K562 (cell line): ENCODE results near the gene ZNF362. TPM values are rescaled to one million over a fixed set of nuclear protein-coding genes. Genes with fewer than 3 reads are reported as not detected.
A peak's percentile ranks its signal among the peaks of the same experiment; 100 is the strongest.

Experiments
- ATAC-seq: fragments of 200-7000 bp; cut with Tn5 transposase; 3 replicates; pipeline ENCODE4 v1.9.1; 2020; ENCODE audit warnings: moderate library complexity
- BruUV-seq: library from RNA; stranded (reverse); fragments of 400-500 nt; replicated peaks from 2 replicates; lab custom pipeline; 2021; lab: Mats Ljungman, UMichigan
- CTCF ChIA-PET: fragments of 300-600 bp; formaldehyde crosslinking; extraction: SDS; loops from one replicate; lab custom pipeline; 2021; ENCODE audit warnings: low intra/inter-chr PET ratio; lab: Yijun Ruan, JAX
- POLR2A ChIA-PET: fragments of 300-600, 350-650 bp; sonication (Branson Sonifier 250); formaldehyde crosslinking; extraction: SDS; loops from one replicate; lab custom pipeline; 2021; ENCODE audit warnings: antibody characterized with exemption, inconsistent platforms; lab: Yijun Ruan, JAX
- DNase-seq, 4 experiments: peaks; one replicate each; pipeline versions ENCODE4 v3.0.0 to v3.0.0-alpha.2; 2011 to 2018; ENCODE audit warnings: low spot score in 3 of 4, mixed read lengths in 3 of 4; ENCODE audit errors: extremely low read depth in 1 of 4
- FAIRE-seq: peaks from 2 replicates; lab custom pipeline; 2011; peaks lifted over from hg19 to GRCh38; lab: Jason Lieb, UNC
- H2AFZ ChIP-seq: 2 replicates; pipeline ENCODE4 v1.6.0; 2011; ENCODE audit warnings: low read depth, low read length, control low read depth, inconsistent platforms
- H3K27ac ChIP-seq: fragments of 200-600 bp; 3 replicates; pipeline ENCODE4 v1.8.0; 2011; ENCODE audit warnings: low read depth, mild to moderate bottlenecking, control low read depth, inconsistent platforms, low read length, moderate library complexity, mixed read lengths; ENCODE audit errors: extremely low read depth
- H3K27me3 ChIP-seq, 2 experiments: fragments of 300-600 bp in 1 of 2; 2 replicates in 1 of 2; 3 replicates in 1 of 2; pipeline versions ENCODE4 v1.6.0 to v1.8.0; 2011; ENCODE audit warnings: inconsistent platforms in 2 of 2, low read length in 2 of 2, mild to moderate bottlenecking in 1 of 2, mixed read lengths in 1 of 2, moderate library complexity in 1 of 2; ENCODE audit not compliant: control insufficient read depth in 2 of 2, insufficient read depth in 2 of 2
- H3K36me3 ChIP-seq: fragments of 300-600 bp; 3 replicates; pipeline ENCODE4 v1.8.0; 2011; ENCODE audit warnings: mild to moderate bottlenecking, low read length, inconsistent platforms; ENCODE audit not compliant: control insufficient read depth, insufficient read depth
- H3K4me1 ChIP-seq, 2 experiments: fragments of 200-600 bp in 1 of 2; replicated peaks in 1 of 2; 2 replicates in 1 of 2; 3 replicates in 1 of 2; pipeline versions ENCODE4 v1.5.1 to v1.8.0; 2011; ENCODE audit warnings: inconsistent platforms in 2 of 2, low read length in 2 of 2, mild to moderate bottlenecking in 1 of 2, mixed read lengths in 1 of 2, moderate library complexity in 1 of 2; ENCODE audit not compliant: control insufficient read depth in 2 of 2, insufficient read depth in 2 of 2
- H3K4me2 ChIP-seq: 2 replicates; pipeline ENCODE4 v1.6.1; 2011; ENCODE audit warnings: low read length, control low read depth, inconsistent platforms, mixed read lengths; ENCODE audit not compliant: insufficient read depth
- H3K4me3 ChIP-seq: fragments of 200-600 bp; sonication (generic), shearing (Covaris generic); 2 replicates; pipeline ENCODE4 v1.5.1; 2016; ENCODE audit warnings: control low read depth, inconsistent platforms
- H3K79me2 ChIP-seq: fragments of 200-600 bp; 3 replicates; pipeline ENCODE4 v1.8.0; 2011; ENCODE audit warnings: low read length, inconsistent platforms; ENCODE audit not compliant: control insufficient read depth, insufficient read depth
- H3K9ac ChIP-seq, 2 experiments: 2 replicates each; pipeline versions ENCODE4 v1.6.0 to v1.6.1; 2011; ENCODE audit warnings: low read depth in 2 of 2, low read length in 2 of 2, control low read depth in 1 of 2, inconsistent platforms in 1 of 2, mild to moderate bottlenecking in 1 of 2, mixed read lengths in 1 of 2; ENCODE audit not compliant: insufficient read depth in 1 of 2
- H3K9me1 ChIP-seq: one replicate; pipeline ENCODE4 v1.6.0; 2011; ENCODE audit warnings: inconsistent platforms, mild to moderate bottlenecking, low read length, moderate library complexity; ENCODE audit not compliant: control insufficient read depth, insufficient read depth
- H3K9me3 ChIP-seq: replicated peaks from 2 replicates; pipeline ENCODE4 v1.5.1; 2011; ENCODE audit warnings: low read depth, low read length, inconsistent platforms; ENCODE audit not compliant: control insufficient read depth, insufficient read depth
- H4K20me1 ChIP-seq: replicated peaks from 2 replicates; pipeline ENCODE4 v1.6.1; 2011; ENCODE audit warnings: low read length, inconsistent platforms, mixed read lengths; ENCODE audit not compliant: control insufficient read depth, insufficient read depth
- CEBPB ChIP-seq: fragments of 450-650 bp; IDR thresholded peaks from 2 replicates; pipeline ENCODE4 v1.6.1; 2016; ENCODE audit warnings: missing genetic modification characterization, missing compliant biosample characterization
- CEBPG ChIP-seq, 3 experiments: fragments of 200-800 bp in 1 of 3; sonication (Bioruptor generic) in 1 of 3; sonication (generic) in 1 of 3; formaldehyde crosslinking in 1 of 3; IDR thresholded peaks in 2 of 3; conservative IDR thresholded peaks in 1 of 3; 2 replicates each; pipeline versions ENCODE4 v1.6.1 to v1.8.0; 2016 to 2022; ENCODE audit warnings: missing compliant biosample characterization in 2 of 3, missing genetic modification characterization in 2 of 3, mild to moderate bottlenecking in 1 of 3, missing genetic modification reagents in 1 of 3
- DACH1 ChIP-seq: fragments of 450-650 bp; IDR thresholded peaks from 2 replicates; pipeline ENCODE4 v1.6.1; 2018; ENCODE audit not compliant: partially characterized antibody
- HMG20A ChIP-seq: fragments of 450-650 bp; formaldehyde crosslinking; conservative IDR thresholded peaks from 2 replicates; pipeline ENCODE4 v1.4.0; 2020; ENCODE audit warnings: mild to moderate bottlenecking, mixed read lengths
- WGBS: fragments of 100-300 bp; shearing (Covaris generic); methylation state at CpG from one replicate; pipeline ENCODE4 v1.1.6; 2016; ENCODE audit warnings: low coverage, mixed read lengths; ENCODE audit not compliant: insufficient coverage; ENCODE audit errors: missing lambda C conversion rate; 5-methylcytosine and 5-hydroxymethylcytosine counted together
- in situ Hi-C: fragments of 300-500 bp; cut with MboI; formaldehyde crosslinking; loops from 4 replicates; pipeline ENCODE4 v1.15.0; 2018; ENCODE audit warnings: inconsistent platforms, mixed read lengths
- intact Hi-C: fragments of 100-400 bp; cut with micrococcal nuclease; formaldehyde crosslinking; loops from 2 replicates; pipeline ENCODE4 v1.14.2; 2022
- polyA plus RNA-seq, 8 experiments: library from polyadenylated mRNA; depleted of rRNA in 4 of 8; stranded (reverse) in 5 of 8; unstranded in 3 of 8; fragments of >200 nt; fragmentation: Nextera tagmentation in 2 of 8; fragmentation: Illumina TruSeq in 1 of 8; extraction: Ambion mirVana in 2 of 8; extraction: Trizol in 1 of 8; gene quantifications; 2 replicates each; pipeline versions ENCODE4 v1.2.1 to v1.2.3, GENCODE V29; 2011 to 2014; ENCODE audit warnings: inconsistent platforms in 1 of 8, missing spikeins in 1 of 8
- total RNA-seq, 7 experiments: library from RNA; depleted of rRNA in 6 of 7; stranded (reverse); fragments of >200 nt in 6 of 7; fragmentation: Illumina TruSeq in 2 of 7; extraction: Trizol in 2 of 7; gene quantifications; 2 replicates each; pipeline versions ENCODE4 v1.2.1 to v1.2.3, GENCODE V29; 2011 to 2021; ENCODE audit warnings: low replicate concordance in 1 of 7

Gene ZNF362
- total and polyA plus RNA-seq, 9 of the 15 experiments (the other 6 are each of a cell fraction or from before 2014, with no cell fraction given) = 0.01 to 1.1 (median 0.35) TPM; not detected in 1

DNA sequence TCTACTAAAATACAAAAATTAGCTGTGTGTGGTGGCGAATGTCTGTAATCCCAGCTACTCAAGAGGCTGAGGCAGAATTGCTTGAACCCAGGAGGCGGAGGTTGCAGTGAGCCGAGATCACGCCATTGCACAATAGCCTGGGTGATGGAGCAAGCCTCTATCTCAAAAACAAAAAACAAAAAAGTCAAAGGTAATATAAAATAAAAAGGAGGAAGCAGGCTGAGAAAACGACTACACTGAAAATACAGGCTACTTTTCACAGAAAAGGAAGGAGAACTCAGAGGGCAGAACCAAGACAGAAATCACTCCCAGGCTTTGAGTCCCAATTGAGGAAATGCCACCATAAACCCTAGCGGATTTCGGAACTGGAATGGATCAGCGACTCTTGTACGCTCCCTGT lies 70.5 kb downstream of the ZNF362 start:
- Histone ChIP-seq H4K20me1 (peaks cover 5% of the 10 kb centered on the region; the same call in 1 of the 2 replicates), H3K4me2 (no peak overlapping the region), H3K9me1 (no peaks in the 10 kb centered on the region), H3K27ac (no peak overlapping the region), H3K9ac (no peak overlapping the region), H3K4me1 (no peaks in the 10 kb centered on the region), H3K4me3 (no peak overlapping the region), H3K36me3 (peaks cover 88% of the 10 kb centered on the region; the same call in 2 of the 3 replicates), H2AFZ (no peak overlapping the region), H3K27me3 (no peaks in the 10 kb centered on the region), H3K79me2 (no peaks in the 10 kb centered on the region), H3K9me3 (no peaks in the 10 kb centered on the region)
- ChIA-PET CTCF (no interaction called here), POLR2A (interaction anchor here (1.0 kb wide), 1 partner anchor 11 kb away, joined by 3 read pairs; no protein-coding TSS in a partner anchor)
- ATAC-seq (no peak), DNase-seq (no peak), FAIRE-seq (no peak)
- in situ Hi-C loops = no loop called here
- BruUV-seq = no TSS peak
- intact Hi-C loops = no loop called here
- no peak for TF ChIP-seq CEBPG (CRISPR knock-in tag; IDR thresholded peaks at IDR 0.05)
- peak; percentile 35 to 52; a peak in 3 of 4 replicates for TF ChIP-seq CEBPG (tag; conservative IDR thresholded peaks at IDR 0.05 in 1 of 2, IDR thresholded peaks at IDR 0.05 in 1 of 2)
- no peak for TF ChIP-seq DACH1
- peak; percentile 65 for TF ChIP-seq CEBPB
- 88% methylated on average over 9 of the region's 9 CpGs for WGBS

DNA sequence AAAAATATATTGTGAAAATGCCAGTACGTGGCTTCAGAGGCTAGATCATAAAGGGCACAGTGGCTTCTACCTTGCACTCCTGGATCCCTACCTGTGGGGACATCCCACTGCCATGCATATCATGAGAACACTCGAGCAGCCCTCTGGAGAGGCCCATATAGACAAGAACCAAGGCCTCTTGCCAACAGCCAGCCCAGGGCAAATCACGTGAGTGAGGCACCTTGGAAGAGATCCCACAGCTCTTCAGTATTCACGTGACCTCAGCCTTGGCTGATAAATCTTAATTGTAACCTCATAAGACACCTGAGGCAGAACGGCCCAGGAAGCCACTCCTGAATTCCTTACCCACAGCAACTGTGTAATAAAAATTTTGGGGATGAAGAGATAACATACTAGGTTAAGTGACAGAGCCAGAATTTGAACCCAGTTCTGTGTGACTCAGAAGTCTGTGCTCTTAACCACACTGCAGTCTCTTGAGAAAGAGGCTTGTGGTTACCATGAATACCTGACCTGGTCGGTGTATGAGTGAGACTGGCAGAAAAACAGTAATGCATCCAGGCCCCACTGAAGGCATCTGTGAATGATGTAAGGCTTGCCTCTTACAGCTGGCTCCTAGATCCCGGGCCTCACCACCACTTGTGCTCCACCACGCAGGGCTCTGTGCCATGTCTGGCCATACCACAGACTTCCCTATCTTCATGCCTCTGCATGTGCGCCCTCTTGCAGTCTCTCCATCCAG lies 71.5 kb downstream of the ZNF362 start:
- Histone ChIP-seq H3K4me2 (no peak overlapping the region), H3K9me1 (no peaks in the 10 kb centered on the region), H3K36me3 (peaks cover 97% of the 10 kb centered on the region; the same call in 2 of the 3 replicates), H3K4me1 (no peaks in the 10 kb centered on the region), H4K20me1 (peaks cover 9% of the 10 kb centered on the region; the same call in 1 of the 2 replicates), H3K9ac (no peak overlapping the region), H2AFZ (no peak overlapping the region), H3K27me3 (no peaks in the 10 kb centered on the region)
- ATAC-seq = no peak
- no peak for FAIRE-seq
- WGBS = 88% methylated on average over 9 of the region's 9 CpGs
- ChIA-PET CTCF (no interaction called here), POLR2A (interaction anchor here (1.2 to 2.2 kb wide), 3 partner anchors 11 to 25 kb away, joined by 3 to 12 read pairs (median 4); no protein-coding TSS in a partner anchor)
- DNase-seq = no peak
- no peak for TF ChIP-seq HMG20A
- TF ChIP-seq, all 486 proteins: peak for 0
- BruUV-seq = no TSS peak
- intact Hi-C loops (no loop called here), in situ Hi-C loops (no loop called here)
- no peaks in the 10 kb centered on the region for H3K9me3 ChIP-seq
- H3K4me3 ChIP-seq = no peak overlapping the region
- H3K79me2 ChIP-seq = no peaks in the 10 kb centered on the region
- H3K27ac ChIP-seq = no peak overlapping the region
